Heart left ventricle (tissue), 13 donors: ENCODE results near the gene NTRK2.

Source experiments
- POLR2A ChIP-seq, 2 donors: fragments of 450-650 bp; IDR thresholded peaks; one replicate each; pipeline ENCODE4 v1.6.1; 2017; ENCODE audit warnings: antibody characterized with exemption in 2 of 2, mild to moderate bottlenecking in 2 of 2, moderate library complexity in 2 of 2
- TF ChIP-seq, protein P1 (sequence below), 12 donors: fragments of 200-600 bp; sonication (generic) in 4 of 12; IDR thresholded peaks; one replicate each; pipeline versions ENCODE4 v1.5.0 to v1.8.0; 2018 to 2022; ENCODE audit warnings: antibody characterized with exemption in 12 of 12, mild to moderate bottlenecking in 5 of 12
- donor health status: ischemic (EF 13 %, LVEDD 7.1; RV severe dilation, severe dysfunction).
- donor health status: DM: no; HTN: yes; CAD: no.
- donor health status: DM: no; HTN: no; CAD: no.
- donor health status: ischemic (EF 25% LVEDD 6.9; RV normal size, moderate dysfunction).
- donor health status: ischemic (EF 25% LVEDD 5.7; RV mildly dilated, moderate dysfunction).
- donor health status: ischemic (EF 35%, LVEDD 5.7; RV mildly dilated, moderate dysfunction).
- donor health status: nonischemic (EF 11% LVEDD 7.7; RV severe dilation, severe dysfunction).
- donor health status: DM: yes; HTN: yes; CAD: no.
- donor health status: PGD.
- donor health status: ischemic (EF 29% LVEDD 5.4; RV normal size, mild dysfunction).
- donor health status: nonischemic (EF 23%, LVEDD 6.1; RV moderate dilation, normal function).

DNA sequence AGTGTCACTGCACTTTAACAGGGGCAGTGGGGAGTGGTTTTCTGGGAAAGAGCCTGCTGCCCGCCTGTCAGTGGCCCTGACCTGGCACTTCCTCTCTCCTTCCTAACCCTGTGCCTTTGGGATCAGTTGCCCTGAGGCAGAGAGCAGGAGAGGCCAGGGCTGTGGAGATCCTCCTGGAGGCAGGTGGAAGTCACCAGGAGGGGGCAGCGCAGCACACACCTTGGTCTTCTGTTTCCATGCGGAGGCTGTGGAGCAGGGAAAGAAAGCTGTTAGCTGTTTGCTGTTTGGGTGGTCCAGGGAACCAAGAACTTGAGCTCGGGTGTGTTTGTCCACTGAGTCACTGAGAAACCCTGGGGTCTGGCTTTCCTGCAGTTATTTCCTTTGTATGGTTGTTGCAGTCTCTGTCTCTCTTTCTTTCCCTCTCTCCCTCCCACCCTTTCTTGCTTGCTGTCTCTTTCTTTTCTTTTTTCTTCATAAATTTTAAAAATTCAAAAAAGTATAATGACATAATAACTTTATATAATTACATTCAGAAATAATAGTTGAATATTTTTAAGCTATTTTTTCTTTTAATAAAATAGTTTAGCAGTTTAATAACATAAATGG is 28.1 kb downstream of the NTRK2 start:
- TF ChIP-seq, protein P1, sequence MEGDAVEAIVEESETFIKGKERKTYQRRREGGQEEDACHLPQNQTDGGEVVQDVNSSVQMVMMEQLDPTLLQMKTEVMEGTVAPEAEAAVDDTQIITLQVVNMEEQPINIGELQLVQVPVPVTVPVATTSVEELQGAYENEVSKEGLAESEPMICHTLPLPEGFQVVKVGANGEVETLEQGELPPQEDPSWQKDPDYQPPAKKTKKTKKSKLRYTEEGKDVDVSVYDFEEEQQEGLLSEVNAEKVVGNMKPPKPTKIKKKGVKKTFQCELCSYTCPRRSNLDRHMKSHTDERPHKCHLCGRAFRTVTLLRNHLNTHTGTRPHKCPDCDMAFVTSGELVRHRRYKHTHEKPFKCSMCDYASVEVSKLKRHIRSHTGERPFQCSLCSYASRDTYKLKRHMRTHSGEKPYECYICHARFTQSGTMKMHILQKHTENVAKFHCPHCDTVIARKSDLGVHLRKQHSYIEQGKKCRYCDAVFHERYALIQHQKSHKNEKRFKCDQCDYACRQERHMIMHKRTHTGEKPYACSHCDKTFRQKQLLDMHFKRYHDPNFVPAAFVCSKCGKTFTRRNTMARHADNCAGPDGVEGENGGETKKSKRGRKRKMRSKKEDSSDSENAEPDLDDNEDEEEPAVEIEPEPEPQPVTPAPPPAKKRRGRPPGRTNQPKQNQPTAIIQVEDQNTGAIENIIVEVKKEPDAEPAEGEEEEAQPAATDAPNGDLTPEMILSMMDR (IDR thresholded peaks at IDR 0.05) = peak; percentile 36 to 80 (median 68)
- no peak for TF ChIP-seq POLR2A (IDR thresholded peaks at IDR 0.05)
